Measurements from ENCODE around the gene WDR11.

- TF ChIP-seq, protein P1, sequence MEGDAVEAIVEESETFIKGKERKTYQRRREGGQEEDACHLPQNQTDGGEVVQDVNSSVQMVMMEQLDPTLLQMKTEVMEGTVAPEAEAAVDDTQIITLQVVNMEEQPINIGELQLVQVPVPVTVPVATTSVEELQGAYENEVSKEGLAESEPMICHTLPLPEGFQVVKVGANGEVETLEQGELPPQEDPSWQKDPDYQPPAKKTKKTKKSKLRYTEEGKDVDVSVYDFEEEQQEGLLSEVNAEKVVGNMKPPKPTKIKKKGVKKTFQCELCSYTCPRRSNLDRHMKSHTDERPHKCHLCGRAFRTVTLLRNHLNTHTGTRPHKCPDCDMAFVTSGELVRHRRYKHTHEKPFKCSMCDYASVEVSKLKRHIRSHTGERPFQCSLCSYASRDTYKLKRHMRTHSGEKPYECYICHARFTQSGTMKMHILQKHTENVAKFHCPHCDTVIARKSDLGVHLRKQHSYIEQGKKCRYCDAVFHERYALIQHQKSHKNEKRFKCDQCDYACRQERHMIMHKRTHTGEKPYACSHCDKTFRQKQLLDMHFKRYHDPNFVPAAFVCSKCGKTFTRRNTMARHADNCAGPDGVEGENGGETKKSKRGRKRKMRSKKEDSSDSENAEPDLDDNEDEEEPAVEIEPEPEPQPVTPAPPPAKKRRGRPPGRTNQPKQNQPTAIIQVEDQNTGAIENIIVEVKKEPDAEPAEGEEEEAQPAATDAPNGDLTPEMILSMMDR (conservative IDR thresholded peaks at IDR 0.05; ENCODE audit: low read length): no peak
- TF ChIP-seq EZH2phosphoT487 (IDR thresholded peaks at IDR 0.05; ENCODE audit: borderline replicate concordance, low read depth, low read length): no peak
Measured at GRCh38 chr10:120950051-120950561, 98.9 kb downstream of the WDR11 start.

Data from OCI-LY7 (cell line).